ENCODE measurements around the gene SORBS1.

SORBS1 gene

DNA sequence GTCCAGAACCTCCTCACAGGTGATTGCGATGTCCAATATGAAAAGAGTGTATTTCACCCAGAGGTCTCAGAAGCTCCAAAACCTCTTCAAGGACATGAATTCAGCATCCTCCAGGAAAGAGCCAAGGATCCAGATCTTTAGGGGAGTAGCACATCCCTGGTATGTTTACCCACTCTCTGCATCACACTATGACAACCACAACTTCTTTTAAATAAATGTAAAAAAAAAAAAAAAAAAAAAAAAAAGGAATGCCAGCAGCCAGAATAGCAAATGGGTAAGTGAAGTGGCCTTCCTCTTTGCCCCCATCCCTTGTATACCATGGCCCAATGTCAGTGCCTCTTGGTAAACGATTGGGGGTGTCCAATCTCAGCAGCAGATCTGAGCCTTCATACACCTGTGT lies 67.3 kb downstream of the SORBS1 start:
- H3K79me2 ChIP-seq (ENCODE audit: insufficient read depth, low read length) = no peaks in the 10 kb centered on the region
- no peaks in the 10 kb centered on the region for H3K27me3 ChIP-seq (ENCODE audit: low read length)
- H3K9me3 ChIP-seq (ENCODE audit: insufficient read depth, low read length) = no peaks in the 10 kb centered on the region
- H2AFZ ChIP-seq (ENCODE audit: low read depth, low read length, severe bottlenecking) = no peak overlapping the region
- H3K4me2 ChIP-seq (ENCODE audit: low read depth, low read length, poor library complexity, severe bottlenecking) = no peak overlapping the region
- H3K27ac ChIP-seq (ENCODE audit: low read depth, low read length) = no peak overlapping the region
- no peak overlapping the region for H3K9ac ChIP-seq (ENCODE audit: low read length)
- no peak overlapping the region for H3K4me3 ChIP-seq (ENCODE audit: insufficient read depth, low read length, poor library complexity, severe bottlenecking)
- H3K36me3 ChIP-seq (ENCODE audit: low read length) = no peaks in the 10 kb centered on the region
- no peak for TF ChIP-seq EZH2phosphoT487 (conservative IDR thresholded peaks at IDR 0.05; ENCODE audit: low read length)
- TF ChIP-seq CTCF (IDR thresholded peaks at IDR 0.05; ENCODE audit: insufficient read depth, low read length, poor library complexity, severe bottlenecking) = no peak
- no peaks in the 10 kb centered on the region for H3K9me2 ChIP-seq (replicated peaks; ENCODE audit: insufficient read depth, low read length)
- no peaks in the 10 kb centered on the region for H4K20me1 ChIP-seq (ENCODE audit: low read depth, low read length)
- H3F3A ChIP-seq (ENCODE audit: insufficient read depth) = no peaks in the 10 kb centered on the region

DNA sequence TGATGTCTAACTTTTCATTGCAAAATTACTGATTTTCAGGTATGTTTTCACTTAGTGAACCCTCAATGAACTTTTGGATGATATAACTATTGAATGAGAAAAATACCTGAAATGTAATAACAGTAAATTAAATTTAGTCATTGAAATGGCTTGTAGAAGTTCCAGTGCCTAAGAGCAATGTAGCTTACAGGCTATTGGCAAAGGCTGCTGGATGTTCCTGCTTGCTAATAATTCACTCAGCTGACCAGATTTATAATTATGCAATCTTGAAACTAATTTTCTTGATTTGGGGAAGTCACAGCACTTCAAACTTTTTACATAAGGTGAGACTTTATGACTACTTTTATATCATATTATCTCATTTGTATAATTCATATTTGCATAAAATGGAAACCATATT lies 73.2 kb downstream of the SORBS1 start:
- Histone ChIP-seq H3K9ac (ENCODE audit: low read length) (no peak overlapping the region), H2AFZ (ENCODE audit: low read depth, low read length, severe bottlenecking) (no peak overlapping the region), H3K4me2 (ENCODE audit: low read depth, low read length, poor library complexity, severe bottlenecking) (no peak overlapping the region), H3K4me3 (ENCODE audit: insufficient read depth, low read length, poor library complexity, severe bottlenecking) (no peak overlapping the region), H3K36me3 (ENCODE audit: low read length) (no peaks in the 10 kb centered on the region), H3K9me3 (ENCODE audit: insufficient read depth, low read length) (no peaks in the 10 kb centered on the region), H3K27me3 (ENCODE audit: low read length) (no peaks in the 10 kb centered on the region), H3K9me2 (replicated peaks; ENCODE audit: insufficient read depth, low read length) (no peaks in the 10 kb centered on the region), H3K27ac (ENCODE audit: low read depth, low read length) (no peak overlapping the region), H3K79me2 (ENCODE audit: insufficient read depth, low read length) (no peaks in the 10 kb centered on the region), H3F3A (ENCODE audit: insufficient read depth) (no peaks in the 10 kb centered on the region), H4K20me1 (ENCODE audit: low read depth, low read length) (no peaks in the 10 kb centered on the region)
- TF ChIP-seq CTCF (IDR thresholded peaks at IDR 0.05; ENCODE audit: insufficient read depth, low read length, poor library complexity, severe bottlenecking) = no peak
- TF ChIP-seq EZH2phosphoT487 (conservative IDR thresholded peaks at IDR 0.05; ENCODE audit: low read length) = no peak

DNA sequence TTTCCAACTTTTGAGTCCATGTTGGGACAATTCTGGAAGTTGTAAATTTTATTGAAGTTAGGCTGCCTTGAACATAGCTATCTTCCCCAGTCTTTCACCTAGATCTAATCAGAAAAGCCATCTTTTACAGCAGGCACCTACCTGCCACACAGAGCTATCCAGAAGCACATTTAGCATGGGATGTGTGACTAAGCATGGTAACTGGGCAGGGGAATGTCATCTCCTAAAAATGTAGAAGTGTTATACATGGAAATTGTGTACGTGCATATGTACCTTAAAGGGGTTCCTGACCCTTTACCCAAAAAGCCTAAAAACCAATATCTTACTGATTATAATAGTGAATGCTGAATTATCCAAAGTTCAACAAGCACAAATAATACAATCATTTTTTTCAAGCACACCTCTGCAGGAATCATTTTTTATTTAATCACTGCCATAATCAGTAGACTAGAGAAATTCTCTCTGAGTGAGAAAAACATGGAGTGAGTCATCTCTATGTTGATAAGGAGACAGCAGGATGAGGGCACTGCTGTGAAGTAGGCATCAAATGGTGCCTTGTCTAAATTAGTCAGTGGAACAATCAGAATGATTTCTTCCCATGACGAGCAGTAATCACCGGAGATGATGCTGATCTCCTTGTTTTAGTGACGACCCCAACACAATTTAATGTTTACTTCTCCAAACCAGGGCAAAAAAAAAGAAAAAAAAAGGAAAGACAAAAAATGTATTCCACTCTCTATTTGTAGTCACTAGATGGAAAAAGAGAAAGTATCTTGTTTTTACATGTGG lies 75.9 kb downstream of the SORBS1 start:
- Histone ChIP-seq H3K4me2 (ENCODE audit: low read depth, low read length, poor library complexity, severe bottlenecking) (no peak overlapping the region), H3K9me2 (replicated peaks; ENCODE audit: insufficient read depth, low read length) (no peaks in the 10 kb centered on the region), H3K4me3 (ENCODE audit: insufficient read depth, low read length, poor library complexity, severe bottlenecking) (no peak overlapping the region), H3K27me3 (ENCODE audit: low read length) (no peaks in the 10 kb centered on the region), H3F3A (ENCODE audit: insufficient read depth) (no peaks in the 10 kb centered on the region), H3K9ac (ENCODE audit: low read length) (no peak overlapping the region), H2AFZ (ENCODE audit: low read depth, low read length, severe bottlenecking) (no peak overlapping the region), H3K36me3 (ENCODE audit: low read length) (no peaks in the 10 kb centered on the region), H3K9me3 (ENCODE audit: insufficient read depth, low read length) (no peaks in the 10 kb centered on the region), H3K79me2 (ENCODE audit: insufficient read depth, low read length) (no peaks in the 10 kb centered on the region), H3K27ac (ENCODE audit: low read depth, low read length) (no peak overlapping the region), H4K20me1 (ENCODE audit: low read depth, low read length) (no peaks in the 10 kb centered on the region)
- no peak for TF ChIP-seq EZH2phosphoT487 (conservative IDR thresholded peaks at IDR 0.05; ENCODE audit: low read length)
- TF ChIP-seq CTCF (IDR thresholded peaks at IDR 0.05; ENCODE audit: insufficient read depth, low read length, poor library complexity, severe bottlenecking) = no peak

Measured in SU-DHL-6 (cell line).